B cell (primary cell): ENCODE measurements around the gene ADA.

Source experiments
- CTCF ChIP-seq: fragments of 200-600 bp; IDR thresholded peaks from one replicate; pipeline ENCODE4 v1.8.0; 2022; ENCODE audit warnings: antibody characterized with exemption, mild to moderate bottlenecking
- EZH2 ChIP-seq: IDR thresholded peaks from 2 replicates; pipeline ENCODE4 v1.6.1; 2012; ENCODE audit warnings: borderline replicate concordance, low read depth, mild to moderate bottlenecking, moderate library complexity, low read length; ENCODE audit not compliant: insufficient read depth, poor library complexity, severe bottlenecking

- TF ChIP-seq EZH2 (no peak), CTCF (no peak)
These were observed 25.2 kb downstream of the ADA start for GRCh38 chr20:44626278-44626677.
